Naive B cell (primary cell): ENCODE results near the gene TRDN. TPM values are rescaled to one million over a fixed set of nuclear protein-coding genes. Genes with fewer than 3 reads are reported as not detected.
"Not testable (repeated sequence)": the region's sequence is repeated elsewhere in the genome, so short reads cannot be mapped to it uniquely, and the experiment has no call there.

Experiments
- ATAC-seq, 2 donors: fragments of 150-1000 bp; cut with Tn5 transposase; 2 replicates each; pipeline ENCODE4 v1.10.0; 2021; ENCODE audit warnings: low read depth in 2 of 2, mild to moderate bottlenecking in 2 of 2, moderate library complexity in 2 of 2
- DNase-seq: peaks from one replicate; pipeline ENCODE4 v3.0.0; 2022
- H3K27ac Mint-ChIP-seq, 6 donors: one replicate each; pipeline ENCODE4 v1.8.0; 2020 to 2022; ENCODE audit warnings: mild to moderate bottlenecking in 6 of 6, mixed read lengths in 6 of 6, moderate library complexity in 5 of 6, inconsistent platforms in 2 of 6
- H3K27me3 Mint-ChIP-seq, 3 donors: one replicate each; pipeline ENCODE4 v1.8.0; 2021 to 2022; ENCODE audit warnings: mixed read lengths in 3 of 3, mild to moderate bottlenecking in 1 of 3
- H3K36me3 Mint-ChIP-seq, 2 donors: one replicate each; pipeline ENCODE4 v1.8.0; 2020 to 2022; ENCODE audit warnings: mixed read lengths in 2 of 2, inconsistent platforms in 1 of 2, mild to moderate bottlenecking in 1 of 2
- H3K4me1 Mint-ChIP-seq, 3 donors: one replicate each; pipeline ENCODE4 v1.8.0; 2020 to 2022; ENCODE audit warnings: mixed read lengths in 3 of 3, inconsistent platforms in 1 of 3, mild to moderate bottlenecking in 1 of 3, moderate library complexity in 1 of 3
- H3K4me3 Mint-ChIP-seq, 8 donors: one replicate each; pipeline ENCODE4 v1.8.0; 2020 to 2022; ENCODE audit warnings: mild to moderate bottlenecking in 8 of 8, mixed read lengths in 8 of 8, moderate library complexity in 8 of 8, inconsistent platforms in 2 of 8
- H3K9me3 Mint-ChIP-seq, 7 donors: one replicate each; pipeline ENCODE4 v1.8.0; 2020 to 2022; ENCODE audit warnings: mixed read lengths in 7 of 7, mild to moderate bottlenecking in 5 of 7, inconsistent platforms in 2 of 7, moderate library complexity in 1 of 7
- polyA plus RNA-seq, 6 donors: library from polyadenylated mRNA; unstranded; fragments of 300-500 nt; fragmentation: Illumina TruSeq; gene quantifications; one replicate each; pipeline ENCODE4 v1.2.3, GENCODE V29; 2021; ENCODE audit warnings: low read depth in 6 of 6

The TRDN gene
- polyA plus RNA-seq, 6 donors from 2014 or later = not detected

DNA sequence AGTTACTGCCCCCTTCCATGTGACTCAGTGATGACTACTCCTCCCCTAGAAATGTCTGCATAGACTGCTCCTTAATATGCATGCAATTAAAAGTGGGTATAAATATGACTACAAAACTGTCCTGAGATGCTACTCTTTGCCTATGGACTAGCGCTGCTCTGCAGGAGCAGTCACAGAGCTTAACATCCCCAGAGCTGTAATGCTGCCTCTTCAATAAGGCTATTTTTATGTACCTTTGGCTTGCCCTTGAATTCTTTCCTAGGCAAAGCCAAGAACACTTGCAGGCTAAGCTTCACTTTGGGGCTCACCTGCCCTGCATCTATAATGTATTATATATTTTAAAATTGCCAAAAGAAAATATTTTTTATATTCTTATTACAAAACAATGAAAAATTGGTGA is 341.6 kb downstream of the TRDN start:
- ATAC-seq = no peak
- Mint-ChIP-seq H3K4me3 (no peak overlapping the region), H3K27me3 (no peaks in the 10 kb centered on the region), H3K36me3 (no peaks in the 10 kb centered on the region), H3K4me1 (no peaks in the 10 kb centered on the region), H3K9me3 (peaks cover 0 to 3% (median 0%) of the 10 kb centered on the region in 7 donors), H3K27ac (no peak overlapping the region)
- no peak for DNase-seq

DNA sequence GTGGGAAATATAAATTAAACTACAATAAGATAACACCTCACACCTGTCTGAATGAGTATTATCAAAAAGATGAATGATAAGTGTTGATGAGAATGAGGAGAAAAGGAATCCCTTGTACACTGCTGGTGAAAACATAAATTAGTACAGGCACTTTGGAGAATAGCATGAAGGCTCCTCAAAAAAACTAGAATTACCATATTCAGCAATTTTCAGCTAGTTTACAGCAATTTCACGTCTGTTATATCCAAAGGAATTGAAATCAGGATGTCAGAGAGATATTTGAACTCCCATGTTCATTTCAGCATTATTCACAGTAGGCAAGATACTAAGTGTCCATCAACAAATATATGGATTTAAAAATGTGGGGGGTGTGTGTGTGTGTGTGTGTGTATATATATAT is 348.1 kb downstream of the TRDN start:
- Mint-ChIP-seq H3K27ac (no peak overlapping the region), H3K36me3 (no peaks in the 10 kb centered on the region), H3K4me1 (no peaks in the 10 kb centered on the region), H3K9me3 (peaks cover 0 to 6% (median 0%) of the 10 kb centered on the region in 7 donors), H3K27me3 (no peaks in the 10 kb centered on the region), H3K4me3 (no peak overlapping the region)
- ATAC-seq (no peak), DNase-seq (no peak)

DNA sequence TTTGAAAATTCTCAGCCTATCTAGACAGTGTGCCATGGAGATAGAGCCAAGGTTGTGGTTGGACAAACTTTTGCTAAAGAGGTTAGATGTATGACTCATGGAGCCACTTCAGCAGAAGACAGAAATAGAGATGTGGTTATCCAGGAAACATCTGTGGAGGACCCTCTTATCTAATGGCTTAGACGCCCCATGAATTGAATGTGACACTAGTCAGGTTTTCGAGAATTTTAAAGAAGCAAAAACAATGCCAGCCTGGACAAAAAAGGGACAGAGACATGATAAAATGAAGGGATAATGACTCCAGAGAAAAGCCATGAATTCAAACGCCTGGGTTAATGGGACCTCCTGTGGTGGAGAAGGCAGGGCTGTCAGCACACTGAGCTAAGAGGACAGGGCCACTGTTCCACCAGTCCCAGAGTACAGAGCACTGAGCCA is 360.2 kb downstream of the TRDN start:
- Mint-ChIP-seq H3K9me3 (peaks cover 0 to 5% (median 0%) of the 10 kb centered on the region in 7 donors), H3K4me3 (no peak overlapping the region), H3K27me3 (no peaks in the 10 kb centered on the region), H3K27ac (no peak overlapping the region), H3K4me1 (no peaks in the 10 kb centered on the region), H3K36me3 (no peaks in the 10 kb centered on the region)
- DNase-seq (no peak), ATAC-seq (no peak)

GRCh38 chr6:123263981-123264380 is 372.8 kb downstream of the TRDN start:
- no peaks in the 10 kb centered on the region for H3K4me1 Mint-ChIP-seq
- H3K27ac Mint-ChIP-seq = no peak overlapping the region
- H3K9me3 Mint-ChIP-seq = peaks cover 0 to 2% (median 0%) of the 10 kb centered on the region in 7 donors
- H3K36me3 Mint-ChIP-seq = no peaks in the 10 kb centered on the region
- H3K4me3 Mint-ChIP-seq = no peak overlapping the region
- no peak for DNase-seq
- no peak for ATAC-seq
- no peaks in the 10 kb centered on the region for H3K27me3 Mint-ChIP-seq

- Mint-ChIP-seq H3K36me3 (no peaks in the 10 kb centered on the region), H3K27ac (no peak overlapping the region), H3K4me1 (no peaks in the 10 kb centered on the region), H3K27me3 (no peaks in the 10 kb centered on the region), H3K4me3 (no peak overlapping the region), H3K9me3 (peaks cover 4 to 21% (median 9%) of the 10 kb centered on the region in 7 donors)
- DNase-seq (no peak), ATAC-seq (no peak)
These were observed 396.1 kb downstream of the TRDN start for GRCh38 chr6:123240626-123241025.

- no peaks in the 10 kb centered on the region for H3K4me1 Mint-ChIP-seq
- DNase-seq (no peak), ATAC-seq (no peak)
- peaks cover 0 to 2% (median 0%) of the 10 kb centered on the region in 7 donors for H3K9me3 Mint-ChIP-seq
- no peaks in the 10 kb centered on the region for H3K36me3 Mint-ChIP-seq
- no peak overlapping the region for H3K27ac Mint-ChIP-seq
- H3K27me3 Mint-ChIP-seq = no peaks in the 10 kb centered on the region
- H3K4me3 Mint-ChIP-seq = no peak overlapping the region
These were observed 403.4 kb downstream of the TRDN start for GRCh38 chr6:123233336-123233735.

DNA sequence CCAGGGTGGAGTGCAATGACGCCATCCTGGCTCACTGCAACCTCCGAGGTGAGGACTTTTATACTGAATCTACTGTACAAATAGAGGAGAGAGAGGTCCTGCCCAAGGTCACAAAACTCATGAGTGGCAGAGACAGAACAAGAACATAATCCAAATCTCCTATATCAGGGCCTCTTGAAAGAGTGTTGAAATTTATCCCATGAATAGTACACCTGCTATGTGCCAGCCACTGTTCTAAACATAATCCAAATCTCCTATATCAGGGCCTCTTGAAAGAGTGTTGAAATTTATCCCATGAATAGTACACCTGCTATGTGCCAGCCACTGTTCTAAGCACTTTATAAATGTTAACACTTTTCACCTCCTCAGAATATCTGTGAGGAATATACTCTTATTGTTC is 409.0 kb downstream of the TRDN start:
- not testable (repeated sequence) for DNase-seq, H3K36me3 Mint-ChIP-seq, H3K4me3 Mint-ChIP-seq, H3K9me3 Mint-ChIP-seq, ATAC-seq, H3K27ac Mint-ChIP-seq, H3K4me1 Mint-ChIP-seq, H3K27me3 Mint-ChIP-seq

GRCh38 chr6:123226398-123226797 is 410.4 kb downstream of the TRDN start:
- Mint-ChIP-seq H3K27ac (no peak overlapping the region), H3K27me3 (no peaks in the 10 kb centered on the region), H3K4me1 (no peaks in the 10 kb centered on the region), H3K36me3 (no peaks in the 10 kb centered on the region), H3K9me3 (peaks cover 0 to 6% (median 0%) of the 10 kb centered on the region in 7 donors), H3K4me3 (no peak overlapping the region)
- ATAC-seq (no peak), DNase-seq (no peak)

GRCh38 chr6:123224077-123224476 is 412.7 kb downstream of the TRDN start:
- Mint-ChIP-seq H3K36me3 (no peaks in the 10 kb centered on the region), H3K27me3 (no peaks in the 10 kb centered on the region), H3K4me3 (no peak overlapping the region), H3K9me3 (peaks cover 0 to 10% (median 0%) of the 10 kb centered on the region in 7 donors), H3K27ac (no peak overlapping the region), H3K4me1 (no peaks in the 10 kb centered on the region)
- no peak for DNase-seq
- ATAC-seq = no peak

- H3K36me3 Mint-ChIP-seq = no peaks in the 10 kb centered on the region
- no peak for DNase-seq
- no peak overlapping the region for H3K4me3 Mint-ChIP-seq
- ATAC-seq = no peak
- no peaks in the 10 kb centered on the region for H3K27me3 Mint-ChIP-seq
- H3K27ac Mint-ChIP-seq = no peak overlapping the region
- peaks cover 0 to 10% (median 0%) of the 10 kb centered on the region in 7 donors for H3K9me3 Mint-ChIP-seq
- H3K4me1 Mint-ChIP-seq = no peaks in the 10 kb centered on the region
These were observed 413.3 kb downstream of the TRDN start for GRCh38 chr6:123223461-123223860.

GRCh38 chr6:123215211-123215610 is 421.5 kb downstream of the TRDN start:
- Mint-ChIP-seq H3K4me1 (no peaks in the 10 kb centered on the region), H3K27ac (no peak overlapping the region), H3K4me3 (no peak overlapping the region), H3K9me3 (peaks cover 0 to 8% (median 0%) of the 10 kb centered on the region in 7 donors), H3K27me3 (no peaks in the 10 kb centered on the region), H3K36me3 (no peaks in the 10 kb centered on the region)
- DNase-seq = no peak
- ATAC-seq = no peak

GRCh38 chr6:123214433-123214832 is 422.3 kb downstream of the TRDN start:
- DNase-seq = no peak
- no peak for ATAC-seq

GRCh38 chr6:123213921-123214320 is 422.8 kb downstream of the TRDN start:
- no peak for ATAC-seq
- peaks cover 0 to 8% (median 0%) of the 10 kb centered on the region in 7 donors for H3K9me3 Mint-ChIP-seq

More at GRCh38 chr6:123214433-123214832, 422.3 kb downstream of the TRDN start:
- no peaks in the 10 kb centered on the region for H3K27me3 Mint-ChIP-seq
- no peak overlapping the region for H3K4me3 Mint-ChIP-seq
- peaks cover 0 to 8% (median 0%) of the 10 kb centered on the region in 7 donors for H3K9me3 Mint-ChIP-seq
- H3K27ac Mint-ChIP-seq = no peak overlapping the region
- H3K4me1 Mint-ChIP-seq = no peaks in the 10 kb centered on the region
- H3K36me3 Mint-ChIP-seq = no peaks in the 10 kb centered on the region

DNA sequence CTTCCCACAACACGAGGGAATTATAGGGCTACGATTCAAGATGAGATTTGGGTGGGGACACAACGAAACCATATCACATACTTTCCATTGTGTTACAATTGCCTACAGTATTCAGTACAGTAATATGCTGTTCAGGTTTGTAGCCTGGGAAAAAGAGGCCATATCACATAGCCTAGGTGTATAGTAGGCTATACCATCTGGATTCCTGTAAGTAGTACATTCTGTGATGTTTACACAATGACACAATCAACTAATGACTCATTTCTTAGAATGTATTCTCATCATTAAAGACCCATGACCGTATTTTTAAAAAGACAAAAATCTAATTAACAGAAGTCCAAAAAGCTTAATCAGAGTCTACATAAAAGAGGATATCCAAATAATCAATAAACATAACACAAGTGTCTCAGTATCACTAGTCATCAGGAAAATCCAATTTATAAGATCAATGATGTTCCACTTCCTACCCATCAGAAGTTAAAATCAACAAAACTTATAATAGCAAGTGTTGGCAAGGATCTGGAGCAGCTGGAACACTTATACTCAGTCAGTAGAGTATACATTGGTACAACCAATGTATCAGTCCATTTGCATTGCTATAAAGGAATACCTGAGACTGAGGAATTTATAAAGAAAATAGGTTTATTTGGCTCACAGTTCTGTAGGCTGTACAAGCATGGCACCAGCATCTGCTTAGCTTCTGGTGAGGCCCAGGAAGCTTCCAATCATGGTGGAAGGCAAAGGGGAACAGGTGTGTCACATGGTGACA is 424.8 kb downstream of the TRDN start:
- Mint-ChIP-seq H3K4me1 (no peaks in the 10 kb centered on the region), H3K36me3 (no peaks in the 10 kb centered on the region), H3K27ac (no peak overlapping the region), H3K4me3 (no peak overlapping the region), H3K9me3 (peaks cover 0 to 8% (median 0%) of the 10 kb centered on the region in 7 donors), H3K27me3 (no peaks in the 10 kb centered on the region)
- ATAC-seq (no peak), DNase-seq (no peak)

More at GRCh38 chr6:123213921-123214320, 422.8 kb downstream of the TRDN start:
- Mint-ChIP-seq H3K4me1 (no peaks in the 10 kb centered on the region), H3K4me3 (no peak overlapping the region), H3K27ac (no peak overlapping the region), H3K36me3 (no peaks in the 10 kb centered on the region), H3K27me3 (no peaks in the 10 kb centered on the region)
- DNase-seq = no peak
